Skin of body (tissue), 2 donors: Measurements from ENCODE around the gene MFSD2A. TPM values are rescaled to one million over a fixed set of nuclear protein-coding genes. Genes with fewer than 3 reads are reported as not detected.
"Not testable (repeated sequence)": the region's sequence is repeated elsewhere in the genome, so short reads cannot be mapped to it uniquely, and the experiment has no call there.

Experiments used
- DNase-seq: peaks from one replicate; lab custom pipeline; 2025; lab: John Stamatoyannopoulos, UW
- total RNA-seq: library from RNA; depleted of rRNA; stranded (reverse); fragments of >200 nt; gene quantifications from one replicate; pipeline ENCODE4 v1.2.3, GENCODE V29; 2014

The MFSD2A gene
- total RNA-seq = 16.2 TPM

DNA sequence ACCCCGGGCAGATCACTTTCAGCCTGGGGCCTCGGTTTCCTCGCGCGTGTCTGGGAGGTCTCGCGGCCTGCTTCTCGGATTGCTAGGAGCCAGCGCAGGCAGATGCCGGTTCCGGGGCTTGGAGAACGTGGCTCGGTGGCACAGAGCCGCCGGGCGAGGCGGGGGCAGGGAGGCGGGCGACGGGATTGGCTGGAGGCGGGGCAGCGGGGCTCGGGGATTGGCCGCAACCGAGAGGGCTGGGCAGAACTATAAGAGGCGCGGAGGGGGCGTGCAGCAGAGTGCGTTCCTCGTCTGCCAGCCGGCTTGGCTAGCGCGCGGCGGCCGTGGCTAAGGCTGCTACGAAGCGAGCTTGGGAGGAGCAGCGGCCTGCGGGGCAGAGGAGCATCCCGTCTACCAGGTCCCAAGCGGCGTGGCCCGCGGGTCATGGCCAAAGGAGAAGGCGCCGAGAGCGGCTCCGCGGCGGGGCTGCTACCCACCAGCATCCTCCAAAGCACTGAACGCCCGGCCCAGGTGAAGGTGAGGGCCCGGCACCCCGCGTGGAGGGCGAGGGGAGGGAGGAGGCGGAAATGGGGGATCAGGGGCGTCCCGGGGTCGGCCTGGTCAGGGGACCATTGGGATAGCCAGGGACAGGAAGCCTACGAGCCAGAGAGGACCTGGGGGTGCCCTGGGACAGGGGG lies at the start of gene MFSD2A:
TSS of gene MFSD2A (plus strand) at position 276 of the 677 bp plus-strand sequence. CDS start at position 424, 148 bp downstream.
- peak; percentile 69 for DNase-seq

DNA sequence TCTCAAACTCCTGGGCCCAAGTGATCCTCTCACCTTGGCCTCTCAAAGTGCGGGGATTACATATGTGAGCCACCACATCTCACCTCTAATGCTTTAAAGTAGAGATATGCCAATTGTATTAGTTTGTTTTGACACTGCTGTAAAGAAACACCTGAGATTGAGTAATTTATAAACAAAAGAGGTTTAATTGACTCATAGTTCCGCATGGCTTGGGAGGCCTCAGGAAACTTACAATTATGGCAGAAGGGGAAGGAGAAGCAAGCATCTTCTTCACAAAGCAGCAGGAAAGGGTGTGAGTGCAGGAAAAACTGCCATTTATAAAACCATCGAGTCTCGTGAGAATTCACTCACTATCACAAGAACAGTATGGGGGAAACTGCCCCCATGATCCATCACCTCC lies 49.8 kb upstream of the MFSD2A start:
- DNase-seq = no peak

DNA sequence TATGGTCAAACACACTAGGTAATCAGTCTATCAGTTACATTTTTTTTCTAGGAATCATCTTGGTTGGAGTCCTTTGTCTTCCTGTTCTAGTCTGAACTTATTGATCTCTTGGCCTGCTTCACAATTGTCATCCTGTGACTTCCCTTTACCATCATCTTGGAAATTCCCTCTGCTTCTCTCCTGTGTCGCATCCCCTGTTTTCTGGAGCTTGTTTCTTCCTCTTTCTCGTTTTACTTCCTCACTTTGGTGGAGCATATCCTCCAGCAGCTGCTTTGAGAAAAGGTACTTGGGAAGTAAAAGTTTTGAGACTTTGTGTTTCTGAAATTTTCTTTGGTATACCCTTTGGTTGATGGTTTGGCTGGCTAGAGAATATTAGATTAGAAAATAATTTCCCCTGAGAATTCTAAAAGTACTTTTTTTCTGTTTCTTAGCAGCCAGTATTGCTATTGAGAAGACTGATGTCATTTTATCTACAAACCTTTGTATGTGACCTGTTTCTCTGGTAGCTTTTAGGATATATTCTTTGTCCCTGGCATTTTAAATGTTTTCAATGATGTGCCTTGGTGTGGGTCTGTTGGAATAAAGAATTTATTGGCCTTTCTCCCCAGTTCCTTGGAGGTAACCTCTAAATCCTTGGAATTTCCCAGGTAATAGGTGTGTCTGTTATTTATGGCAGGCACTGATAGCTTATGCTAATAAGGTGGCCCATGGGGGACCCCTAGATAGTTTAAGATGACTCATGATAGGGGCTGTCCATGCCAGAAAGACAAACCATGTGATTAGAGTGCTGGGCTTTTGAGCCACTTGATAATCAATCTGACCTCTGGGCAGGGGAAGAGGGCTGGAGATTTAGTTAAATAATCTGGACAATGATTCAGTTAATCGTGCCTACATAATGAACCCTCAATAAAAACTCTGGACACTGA lies 47.2 kb upstream of the MFSD2A start:
- no peak for DNase-seq

DNA sequence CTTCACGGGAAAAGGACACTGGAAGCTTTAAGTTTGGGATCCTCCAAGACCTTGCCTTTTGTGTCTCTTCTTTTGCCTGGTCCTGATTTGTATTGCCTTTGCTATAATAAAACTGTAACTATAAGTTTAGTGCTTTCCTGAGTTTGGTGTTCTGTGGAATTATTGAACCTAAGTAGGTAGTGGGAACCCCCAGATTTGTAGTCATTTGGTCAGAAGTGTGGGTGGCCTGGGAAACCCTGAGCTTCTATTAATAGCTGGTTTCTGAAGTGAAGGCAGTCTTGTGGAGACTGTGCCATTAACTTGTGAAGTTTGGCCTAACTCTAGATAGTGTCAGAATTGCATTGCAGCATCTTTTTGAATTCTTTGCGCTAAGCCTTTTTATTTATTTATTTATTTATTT lies 46.4 kb upstream of the MFSD2A start:
- DNase-seq = no peak

DNA sequence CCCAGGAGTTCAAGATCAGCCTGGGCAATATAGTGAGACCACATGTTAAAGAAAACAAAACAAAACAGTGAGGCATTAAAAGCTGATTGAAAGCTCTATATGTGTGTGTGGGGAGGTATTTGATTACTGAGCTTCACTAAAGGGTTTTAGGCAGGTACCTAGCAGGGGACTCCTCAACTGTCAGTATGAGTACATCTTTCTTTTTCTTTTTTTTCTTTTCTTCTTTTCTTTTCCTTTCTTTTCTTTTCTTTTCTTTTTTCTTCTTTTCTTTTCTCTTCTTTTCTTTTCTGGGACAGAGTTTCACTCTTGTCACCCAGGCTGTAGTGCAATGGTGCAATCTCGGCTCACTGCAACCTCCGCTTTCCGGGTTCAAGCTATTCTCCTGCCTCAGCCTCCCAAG lies 44.7 kb upstream of the MFSD2A start:
- DNase-seq = no peak

DNA sequence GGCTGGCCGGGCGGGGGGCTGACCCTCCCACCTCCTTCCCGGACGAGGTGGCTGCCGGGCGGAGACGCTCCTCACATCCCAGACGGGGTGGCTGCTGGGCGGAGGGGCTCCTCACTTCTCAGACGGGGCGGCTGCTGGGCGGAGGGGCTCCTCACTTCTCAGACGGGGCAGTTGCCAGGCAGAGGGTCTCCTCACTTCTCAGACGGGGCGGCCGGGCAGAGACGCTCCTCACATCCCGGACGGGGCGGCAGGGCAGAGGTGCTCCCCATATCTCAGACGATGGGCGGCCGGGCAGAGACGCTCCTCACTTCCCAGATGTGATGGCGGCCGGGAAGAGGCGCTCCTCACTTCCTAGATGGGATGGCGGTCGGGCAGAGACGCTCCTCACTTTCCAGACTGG lies 41.8 kb upstream of the MFSD2A start:
- DNase-seq = not testable (repeated sequence)

DNA sequence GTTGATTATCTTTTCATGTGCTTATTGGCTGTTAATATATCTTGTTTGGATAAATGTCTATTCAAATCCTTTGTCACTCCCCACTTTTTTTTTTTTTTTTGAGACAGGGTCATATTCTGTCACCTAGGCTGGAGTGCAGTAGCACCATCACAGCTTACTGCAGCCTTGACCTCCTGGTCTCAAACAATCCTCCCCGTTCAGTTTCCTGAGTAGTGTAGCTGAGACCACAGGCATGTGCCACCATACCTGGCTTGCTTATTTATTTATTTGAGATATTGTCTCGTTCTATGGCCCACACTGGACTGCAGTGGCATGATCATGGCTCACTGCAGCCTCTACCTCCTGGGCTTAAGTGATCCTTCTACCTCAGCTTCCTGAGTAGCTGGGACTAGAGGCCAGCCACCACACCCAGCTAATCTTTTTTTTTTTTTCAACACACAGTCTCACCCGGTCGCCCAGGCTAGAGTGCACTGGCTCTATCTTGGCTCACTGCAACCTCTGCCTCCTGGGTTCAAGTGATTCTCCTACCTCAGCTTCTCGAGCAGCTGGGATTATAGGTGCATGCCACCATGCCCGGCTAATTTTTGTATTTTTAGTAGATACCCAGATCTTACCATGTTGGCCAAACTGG lies 39.3 kb upstream of the MFSD2A start:
- no peak for DNase-seq

DNA sequence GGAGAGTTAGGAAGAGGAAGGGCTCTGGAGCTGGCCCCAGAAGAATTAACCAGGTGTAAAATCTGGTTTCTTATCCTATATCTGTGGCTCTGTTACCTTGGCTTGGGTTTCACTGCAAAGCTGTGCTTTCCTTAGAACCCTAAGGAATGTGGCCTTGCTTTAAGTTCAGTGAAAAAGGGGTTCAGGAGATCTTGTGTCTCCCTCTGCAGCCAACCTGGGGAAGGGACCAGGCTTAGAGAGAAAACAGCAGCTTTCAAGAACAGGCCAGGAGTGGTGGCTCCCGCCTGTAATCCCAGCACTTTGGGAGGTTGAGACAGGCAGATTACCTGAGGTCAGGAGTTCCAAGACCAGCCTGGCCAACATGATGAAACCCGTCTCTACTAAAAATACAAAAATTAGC lies 37.1 kb upstream of the MFSD2A start:
- no peak for DNase-seq

DNA sequence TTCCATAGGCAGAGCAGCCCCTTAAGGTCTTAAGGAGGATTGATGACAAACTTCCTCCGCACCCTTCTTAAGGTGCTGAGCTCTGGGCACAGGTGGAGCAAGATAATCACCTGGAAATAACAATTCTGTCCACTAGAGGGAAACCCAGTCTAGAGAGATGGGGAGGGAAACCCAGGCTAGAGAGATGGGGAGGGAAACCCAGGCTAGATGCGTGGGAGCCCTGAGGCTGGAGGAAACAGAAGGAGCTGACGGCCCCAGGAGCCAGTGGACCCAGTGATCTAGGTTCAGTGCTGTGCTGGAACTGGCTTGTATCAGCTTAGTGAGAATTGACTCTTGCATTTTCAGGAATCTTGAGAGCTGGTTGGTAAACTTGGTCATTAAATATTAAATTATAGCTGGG lies 35.4 kb upstream of the MFSD2A start:
- DNase-seq = no peak

DNA sequence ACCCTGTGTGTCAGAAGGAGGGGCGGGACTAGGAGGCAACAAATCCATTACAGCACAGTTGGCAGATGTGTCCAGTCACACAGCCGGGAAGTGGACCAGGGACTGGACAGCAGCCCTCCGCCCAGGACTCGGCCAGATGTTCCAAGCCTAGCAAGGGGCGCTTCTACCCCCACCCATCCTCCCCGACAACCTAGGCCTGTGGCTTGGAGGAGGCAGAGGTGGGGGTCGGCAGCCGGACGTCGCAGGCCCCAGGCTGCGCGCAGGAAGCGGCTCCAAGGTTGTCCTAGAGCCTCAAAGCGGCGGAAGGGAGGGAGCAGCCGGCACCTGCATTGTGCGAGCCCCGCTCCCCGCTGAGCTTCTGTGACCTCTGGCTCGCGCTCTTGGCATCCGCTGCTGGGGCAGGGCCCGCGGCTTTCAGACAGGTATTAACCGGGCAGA lies 32.7 kb upstream of the MFSD2A start:
- no peak for DNase-seq

DNA sequence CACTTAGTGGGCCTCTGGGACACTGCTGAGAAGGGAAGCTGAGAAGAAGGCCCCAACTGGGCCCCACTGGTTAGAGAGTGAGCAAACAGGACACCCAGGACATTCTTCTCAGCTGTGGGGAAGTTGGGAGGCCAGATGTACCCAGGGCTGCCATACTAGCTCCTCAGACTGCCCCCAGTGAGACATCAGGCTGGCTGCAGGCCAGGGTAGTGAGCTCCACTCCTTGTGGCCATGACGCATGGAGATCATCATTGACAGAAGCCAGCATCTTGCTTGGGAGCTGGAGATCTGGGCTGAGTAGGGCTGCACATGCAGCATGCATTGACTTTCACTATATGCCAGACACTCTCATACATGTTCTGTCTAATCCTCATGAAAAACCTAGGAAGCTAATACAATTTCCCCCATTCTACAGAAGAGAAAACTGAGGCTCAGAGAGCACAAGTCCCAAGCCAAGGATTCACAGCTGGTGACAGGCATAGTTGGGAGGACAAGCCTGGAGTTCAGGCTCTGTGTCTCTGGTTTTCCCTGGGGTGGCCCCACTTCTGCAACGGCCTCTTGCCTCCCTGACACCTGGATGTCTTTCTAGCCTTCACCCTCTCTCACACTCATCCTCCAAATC lies 29.1 kb upstream of the MFSD2A start:
- no peak for DNase-seq

DNA sequence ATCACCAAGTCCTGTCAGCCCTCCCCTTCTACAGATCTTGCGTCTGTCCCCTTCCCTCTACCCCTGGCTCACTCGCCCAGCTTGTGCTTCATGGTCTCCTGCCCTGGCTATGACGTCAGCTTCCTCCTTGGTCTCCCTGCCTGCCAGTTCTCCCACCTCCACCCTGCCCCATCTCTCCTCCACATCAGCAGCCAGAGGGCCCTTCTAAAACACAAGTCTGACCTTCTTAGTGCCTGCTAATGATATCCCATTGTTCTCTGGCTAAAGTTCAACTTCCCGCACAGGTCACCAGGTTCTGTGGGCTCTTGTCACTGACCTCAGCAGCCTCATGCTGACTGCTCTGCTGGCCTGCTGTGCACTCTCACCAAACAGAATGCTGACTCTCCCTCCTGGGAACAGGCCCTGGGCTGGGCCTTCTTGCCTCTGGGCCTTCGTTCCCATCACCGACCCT lies 28.6 kb upstream of the MFSD2A start:
- DNase-seq = no peak

DNA sequence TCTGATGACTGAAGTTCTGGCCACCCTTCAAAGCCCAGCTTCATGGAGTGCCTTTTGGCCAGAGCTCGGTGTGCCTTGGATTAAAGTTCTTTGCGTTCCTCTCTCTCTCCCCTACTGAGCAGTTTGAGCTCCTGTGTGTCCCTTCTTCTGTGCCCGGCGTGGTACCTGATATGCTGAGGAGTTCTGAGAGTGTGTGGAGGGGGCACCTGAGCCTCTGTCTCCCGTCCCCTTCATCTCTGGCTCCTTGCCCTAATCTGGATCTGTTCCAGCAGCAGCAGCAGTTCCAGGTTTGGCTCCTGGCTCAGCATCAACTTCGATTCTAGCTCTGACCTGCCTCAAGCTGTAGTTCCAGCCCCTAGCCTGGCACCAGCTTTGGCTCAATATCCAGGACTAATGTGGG lies 28.1 kb upstream of the MFSD2A start:
- DNase-seq = no peak

DNA sequence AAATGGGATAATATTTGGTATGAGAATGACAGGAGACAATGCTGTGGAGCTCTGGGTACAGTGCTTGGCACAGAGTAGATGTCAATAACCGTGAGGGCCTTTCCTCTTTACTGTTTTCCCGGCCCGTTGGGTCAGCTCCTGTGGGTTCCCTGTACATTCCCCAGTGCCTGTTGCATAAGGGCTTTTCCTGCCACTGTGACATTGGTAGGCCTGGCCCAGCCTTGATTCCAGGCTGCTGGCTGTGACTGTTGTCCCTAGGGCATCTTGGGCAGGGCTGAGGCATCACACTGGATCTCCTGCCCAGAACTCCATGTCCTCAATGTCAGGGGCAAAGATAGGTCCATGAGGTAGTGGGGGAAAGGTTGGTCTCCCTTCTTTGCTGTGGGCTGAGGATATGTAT lies 27.4 kb upstream of the MFSD2A start:
- no peak for DNase-seq

DNA sequence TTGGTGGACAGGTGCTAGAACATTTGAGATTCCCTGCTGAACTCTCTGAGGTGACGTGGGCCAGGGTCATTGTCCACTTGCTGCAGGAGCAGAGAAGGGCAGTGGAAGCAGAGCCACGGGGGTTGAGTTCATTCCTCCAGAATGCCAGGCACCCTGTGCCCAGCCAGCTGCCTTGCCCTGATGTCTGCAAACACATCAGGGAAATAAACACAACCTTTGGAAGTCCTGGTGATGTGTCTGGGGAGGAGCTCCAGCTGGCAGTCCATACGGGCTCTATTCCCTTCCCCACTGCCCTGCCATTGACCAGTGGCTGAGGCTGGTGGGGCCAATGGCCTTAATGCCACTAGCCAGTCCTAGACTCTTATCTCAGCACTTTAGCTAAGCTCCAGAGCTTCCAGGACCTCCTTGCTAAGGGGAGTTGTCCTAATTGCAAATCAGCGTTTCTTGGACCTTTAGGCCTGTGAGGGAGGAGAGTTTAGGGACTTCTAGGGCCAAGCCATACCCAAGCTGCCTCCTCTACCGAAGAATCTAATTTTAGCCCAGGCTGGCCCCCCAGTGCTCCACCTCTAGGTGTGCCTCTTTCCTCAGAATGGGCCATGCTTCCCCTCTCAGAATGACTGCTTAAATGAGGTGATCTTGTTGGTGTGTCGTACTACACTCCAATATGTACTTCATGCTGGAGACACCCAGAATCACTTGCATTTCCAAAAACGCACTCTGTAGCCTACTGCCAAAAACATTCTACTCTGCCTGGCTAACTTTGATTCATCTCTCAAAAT lies 25.9 kb upstream of the MFSD2A start:
- no peak for DNase-seq

DNA sequence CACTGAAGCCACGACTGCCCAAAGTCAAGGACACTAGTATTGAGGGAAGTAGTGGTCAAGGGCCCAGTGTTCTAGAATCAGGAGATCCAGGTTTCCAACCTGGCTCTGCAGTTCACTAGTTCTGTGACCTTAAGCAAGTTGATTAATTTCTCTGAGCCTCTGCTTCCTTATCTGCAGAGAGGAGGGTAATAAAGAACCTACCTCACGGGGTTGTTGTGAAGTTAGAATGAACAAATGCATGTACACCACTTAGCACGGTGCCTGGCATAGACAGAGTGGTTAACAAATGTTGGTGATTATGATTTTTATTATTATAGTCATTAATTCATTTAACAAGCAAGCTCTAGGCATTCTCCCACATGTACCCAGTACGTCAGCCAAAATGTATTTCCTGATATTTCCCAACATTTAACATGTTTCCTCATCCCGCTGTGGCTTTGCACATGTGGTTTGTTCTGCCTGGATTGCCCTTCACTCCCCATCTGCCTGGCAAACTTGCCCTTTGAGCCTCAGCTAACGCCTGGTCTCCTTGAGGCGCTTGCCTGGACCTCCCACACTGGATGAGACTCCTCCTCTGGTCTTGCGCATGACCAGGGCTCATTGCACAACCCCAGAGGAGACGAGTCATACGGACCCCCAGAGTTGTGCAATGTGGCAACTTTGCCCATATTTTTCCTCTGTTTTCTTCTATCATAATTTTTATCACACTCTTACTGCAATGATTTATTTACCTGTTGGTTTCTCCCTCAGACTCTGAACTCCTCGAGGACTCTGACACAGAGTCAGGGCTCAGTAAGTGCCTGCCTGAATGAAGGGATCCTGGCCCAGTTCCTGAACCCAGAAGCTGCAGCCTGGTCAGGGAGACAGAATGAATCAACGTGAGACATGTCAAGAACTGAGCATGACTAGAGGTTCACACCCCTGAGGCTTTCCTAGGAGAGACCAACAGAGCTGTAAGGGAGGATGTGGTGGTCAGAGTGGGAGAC lies 20.7 kb upstream of the MFSD2A start:
- DNase-seq = peak; percentile 42

DNA sequence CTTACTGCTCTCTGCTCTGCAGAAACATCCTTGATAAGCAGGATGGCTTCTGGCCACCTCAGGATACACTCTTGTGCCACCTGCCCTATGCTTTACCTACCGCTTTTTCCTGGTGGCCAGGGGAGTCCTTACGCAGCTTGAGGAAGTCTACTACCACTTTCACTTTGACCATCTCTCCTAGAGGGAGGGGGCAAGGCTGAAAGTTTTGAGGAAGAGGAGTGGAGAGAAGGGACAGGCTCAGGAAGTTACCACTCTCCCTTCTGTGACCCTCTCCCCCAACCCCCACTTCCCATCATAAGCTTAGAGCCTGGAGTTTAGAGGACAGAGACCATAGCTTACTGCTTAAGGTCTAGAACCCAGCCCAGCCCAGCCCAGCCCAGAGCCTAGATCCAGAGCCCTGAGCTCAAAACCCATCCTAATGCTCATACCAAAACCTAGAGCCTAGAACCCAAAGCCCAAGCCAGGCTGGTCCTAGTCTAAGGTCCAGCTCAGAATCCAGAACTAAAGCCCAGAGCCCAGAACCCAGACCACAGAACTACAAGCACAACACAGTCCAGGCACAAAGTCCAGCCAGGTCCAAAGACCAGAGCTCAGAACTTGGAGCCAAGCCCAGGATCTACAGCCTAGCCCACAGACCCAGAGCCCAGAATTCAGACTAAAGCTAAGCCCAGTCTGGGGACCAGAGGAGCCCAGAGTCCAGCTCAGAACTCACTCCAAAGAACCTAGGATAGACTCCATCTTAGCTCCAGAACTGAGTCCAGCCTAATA lies 18.0 kb upstream of the MFSD2A start:
- no peak for DNase-seq

DNA sequence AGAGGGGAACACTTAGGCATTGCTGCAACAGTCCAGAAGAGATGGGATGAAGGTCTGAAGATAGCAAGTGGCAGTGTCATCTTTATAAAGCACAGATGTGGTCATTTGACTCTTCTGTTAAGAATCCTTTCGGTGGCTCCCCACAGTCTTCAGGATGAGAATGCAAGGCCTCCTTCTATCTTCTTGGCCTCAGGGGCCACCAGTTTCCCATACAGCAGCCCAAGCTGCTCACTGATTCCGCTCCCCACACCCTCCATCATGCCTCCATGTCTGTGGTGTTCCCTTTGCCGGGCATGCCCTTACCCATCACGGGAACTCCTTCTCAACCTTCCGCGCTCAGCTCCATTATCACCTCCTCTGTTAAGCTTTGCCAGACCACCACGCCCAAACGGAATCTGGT lies 16.1 kb upstream of the MFSD2A start:
- no peak for DNase-seq

DNA sequence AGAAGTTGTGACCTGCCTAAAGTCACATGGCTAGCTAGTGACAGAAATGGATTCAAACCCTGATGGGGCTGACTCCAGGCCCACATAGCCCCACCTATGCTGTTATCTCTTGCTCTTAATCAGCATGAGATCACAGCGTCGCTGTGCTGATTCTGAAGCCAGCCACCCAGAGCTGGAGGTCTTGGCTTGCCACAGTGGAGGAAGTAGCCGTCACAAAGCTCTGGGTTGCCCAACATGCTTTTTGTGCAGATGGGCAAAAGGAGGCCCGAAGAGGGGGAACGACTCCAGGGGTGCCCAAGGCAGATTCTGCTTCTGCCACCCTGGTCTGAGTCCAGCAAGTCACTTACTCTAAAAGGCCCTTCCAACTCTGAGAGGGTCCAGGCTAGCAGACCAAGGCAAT lies 14.7 kb upstream of the MFSD2A start:
- DNase-seq = no peak
